WTC11 (cell line): Measurements from ENCODE around the gene PRDM5. TPM values are rescaled to one million over a fixed set of nuclear protein-coding genes. Genes with fewer than 3 reads are reported as not detected.

Experiments
- ATAC-seq: fragments of 200-7000 bp; cut with Tn5 transposase; 2 replicates; pipeline ENCODE4 v1.10.0; 2021; ENCODE audit warnings: mild to moderate bottlenecking, moderate library complexity
- CTCF ChIA-PET: fragments of 300-600 bp; sonication (Branson Sonifier 250); formaldehyde crosslinking; loops from one replicate; lab custom pipeline; 2021; ENCODE audit warnings: antibody characterized with exemption; lab: Charles Lee
- POLR2A ChIA-PET: fragments of 350-600 bp; sonication (Branson Sonifier 250); formaldehyde crosslinking; loops from one replicate; lab custom pipeline; 2021; ENCODE audit warnings: antibody characterized with exemption; lab: Charles Lee
- DNase-seq: peaks from one replicate; pipeline ENCODE4 v3.0.0; 2021; ENCODE audit warnings: low spot score
- H3K27ac Mint-ChIP-seq: 2 replicates; pipeline ENCODE4 v1.8.0; 2021; ENCODE audit warnings: mixed read lengths
- H3K27me3 Mint-ChIP-seq: 2 replicates; pipeline ENCODE4 v1.8.0; 2021; ENCODE audit warnings: low read depth, mild to moderate bottlenecking, moderate library complexity, mixed read lengths
- H3K36me3 Mint-ChIP-seq: 2 replicates; pipeline ENCODE4 v1.8.0; 2021; ENCODE audit warnings: mixed read lengths
- H3K4me1 Mint-ChIP-seq: 2 replicates; pipeline ENCODE4 v1.8.0; 2022; ENCODE audit warnings: mixed read lengths
- H3K4me3 Mint-ChIP-seq: 2 replicates; pipeline ENCODE4 v1.8.0; 2021; ENCODE audit warnings: mild to moderate bottlenecking, moderate library complexity, mixed read lengths
- H3K9me3 Mint-ChIP-seq: 2 replicates; pipeline ENCODE4 v1.8.0; 2021; ENCODE audit warnings: mixed read lengths
- ATF1 ChIP-seq: sonication (generic); formaldehyde crosslinking; IDR thresholded peaks from 2 replicates; pipeline ENCODE4 v1.8.1; 2023; ENCODE audit warnings: mild to moderate bottlenecking, moderate library complexity, missing genetic modification reagents
- FOXJ3 ChIP-seq: sonication (generic); formaldehyde crosslinking; IDR thresholded peaks from 2 replicates; pipeline ENCODE4 v1.9.0; 2021; ENCODE audit warnings: missing genetic modification reagents, mild to moderate bottlenecking, borderline replicate concordance
- GRHL2 ChIP-seq: fragments of 250-450 bp; sonication (Bioruptor Pico); IDR thresholded peaks from 2 replicates; pipeline ENCODE4 v1.8.0; 2022; ENCODE audit warnings: mild to moderate bottlenecking, moderate library complexity; ENCODE audit not compliant: insufficient replicate concordance, severe bottlenecking
- IRF2 ChIP-seq: sonication (generic); formaldehyde crosslinking; IDR thresholded peaks from 2 replicates; pipeline ENCODE4 v1.8.0; 2022; ENCODE audit warnings: low read depth, missing genetic modification reagents, borderline replicate concordance
- KAT7 ChIP-seq: sonication (generic); formaldehyde crosslinking; IDR thresholded peaks from 2 replicates; pipeline ENCODE4 v1.8.1; 2023; ENCODE audit warnings: missing genetic modification reagents, mild to moderate bottlenecking, borderline replicate concordance
- MYBL2 ChIP-seq: sonication (generic); formaldehyde crosslinking; IDR thresholded peaks from 2 replicates; pipeline ENCODE4 v1.8.1; 2023; ENCODE audit warnings: mild to moderate bottlenecking, moderate library complexity, missing genetic modification reagents
- NFATC4 ChIP-seq: fragments of 250-450 bp; sonication (Bioruptor Pico); IDR thresholded peaks from 2 replicates; pipeline ENCODE4 v1.9.0; 2021; ENCODE audit warnings: mild to moderate bottlenecking
- NR3C1 ChIP-seq: sonication (generic); formaldehyde crosslinking; conservative IDR thresholded peaks from 2 replicates; pipeline ENCODE4 v1.8.1; 2023; ENCODE audit warnings: low read depth, mild to moderate bottlenecking, missing genetic modification reagents
- RELA ChIP-seq: sonication (generic); formaldehyde crosslinking; IDR thresholded peaks from 2 replicates; pipeline ENCODE4 v1.8.1; 2022; ENCODE audit warnings: missing genetic modification reagents, mild to moderate bottlenecking, borderline replicate concordance
- RORB ChIP-seq: fragments of 250-450 bp; sonication (Bioruptor Pico); IDR thresholded peaks from 2 replicates; pipeline ENCODE4 v1.9.0; 2021; ENCODE audit warnings: mild to moderate bottlenecking
- TEAD1 ChIP-seq: sonication (generic); formaldehyde crosslinking; IDR thresholded peaks from 2 replicates; pipeline ENCODE4 v1.8.0; 2022; ENCODE audit warnings: mild to moderate bottlenecking, missing genetic modification reagents
- ZNF121 ChIP-seq: sonication (generic); formaldehyde crosslinking; IDR thresholded peaks from 2 replicates; pipeline ENCODE4 v1.8.0; 2023; ENCODE audit warnings: missing genetic modification reagents
- ZNF263 ChIP-seq: sonication (generic); formaldehyde crosslinking; IDR thresholded peaks from 2 replicates; pipeline ENCODE4 v1.8.1; 2022; ENCODE audit warnings: low read depth, mild to moderate bottlenecking, moderate library complexity, missing genetic modification reagents
- ZNF423 ChIP-seq: fragments of 250-450 bp; sonication (Bioruptor Pico); IDR thresholded peaks from 2 replicates; pipeline ENCODE4 v2.1.2; 2022; ENCODE audit warnings: mild to moderate bottlenecking, moderate library complexity
- total RNA-seq: library from RNA; stranded (reverse); gene quantifications from 3 replicates; pipeline ENCODE4 v1.2.3, GENCODE V29; 2021
- TF ChIP-seq, protein P1 (sequence below): fragments of 250-450 bp; sonication (Bioruptor Pico); IDR thresholded peaks from 2 replicates; pipeline ENCODE4 v1.9.0; 2021; ENCODE audit warnings: mild to moderate bottlenecking, borderline replicate concordance
- TF ChIP-seq, protein P2 (sequence below): sonication (generic); formaldehyde crosslinking; IDR thresholded peaks from 2 replicates; pipeline ENCODE4 v1.8.1; 2022; ENCODE audit warnings: mild to moderate bottlenecking, missing genetic modification reagents, moderate library complexity, borderline replicate concordance
- TF ChIP-seq, protein P3 (sequence below): fragments of 250-450 bp; sonication (Bioruptor Pico); IDR thresholded peaks from 2 replicates; pipeline ENCODE4 v1.9.0; 2021; ENCODE audit warnings: mild to moderate bottlenecking
- TF ChIP-seq, protein P4 (sequence below): sonication (generic); formaldehyde crosslinking; conservative IDR thresholded peaks from 2 replicates; pipeline ENCODE4 v1.8.1; 2022; ENCODE audit warnings: mild to moderate bottlenecking, missing genetic modification reagents
- TF ChIP-seq, protein P5 (sequence below): sonication (generic); formaldehyde crosslinking; IDR thresholded peaks from 2 replicates; pipeline ENCODE4 v1.8.0; 2023; ENCODE audit warnings: missing genetic modification reagents
- TF ChIP-seq, protein P6 (sequence below): sonication (generic); formaldehyde crosslinking; IDR thresholded peaks from 2 replicates; pipeline ENCODE4 v1.8.0; 2022; ENCODE audit warnings: mild to moderate bottlenecking, missing genetic modification reagents

Gene PRDM5
- total RNA-seq, 1 experiment from 2014 or later, result 47.0 TPM

DNA sequence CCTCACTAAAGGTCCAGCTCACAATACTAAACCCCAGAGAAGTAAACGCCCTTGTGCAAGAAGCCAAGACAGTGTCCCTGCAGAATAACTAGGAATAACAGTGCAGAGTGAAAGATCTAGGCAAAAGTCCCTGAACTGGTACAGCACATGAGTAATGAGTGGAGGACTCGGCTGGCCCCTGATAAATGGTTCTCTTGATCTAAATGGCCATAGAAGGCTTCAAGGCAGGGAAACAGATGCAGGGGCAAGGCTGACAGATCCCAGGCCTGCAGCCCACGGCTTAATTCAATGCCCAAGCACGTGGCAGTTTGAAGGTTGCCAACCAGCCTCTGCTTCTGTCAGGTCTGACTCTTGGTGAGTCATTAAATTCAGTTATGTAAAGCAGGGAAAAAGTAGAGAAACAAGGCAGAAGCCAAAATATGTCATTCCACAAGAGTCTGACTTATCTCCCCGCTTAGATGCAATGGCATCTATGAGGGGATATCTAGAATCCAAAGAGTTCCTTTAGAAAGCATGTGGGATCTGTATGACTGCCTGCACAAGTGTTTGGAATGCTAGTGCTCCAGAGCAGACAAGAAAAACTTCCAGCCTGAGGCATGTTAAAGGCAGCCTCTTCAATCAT lies 121.3 kb downstream of the PRDM5 start:
- H3K27me3 Mint-ChIP-seq, result no peaks in the 10 kb centered on the region
- no peak overlapping the region for H3K4me3 Mint-ChIP-seq
- peaks cover 8% of the 10 kb centered on the region for H3K36me3 Mint-ChIP-seq
- H3K27ac Mint-ChIP-seq, result no peak overlapping the region
- H3K4me1 Mint-ChIP-seq, result no peaks in the 10 kb centered on the region
- ATAC-seq (no peak), DNase-seq (no peak)
- peaks cover 2% of the 10 kb centered on the region for H3K9me3 Mint-ChIP-seq
- ChIA-PET CTCF (no interaction called here), POLR2A (no interaction called here)
- TF ChIP-seq ATF1 (no peak), MYBL2 (CRISPR knock-in tag) (no peak), RORB (CRISPR knock-in tag) (no peak), ZNF263 (CRISPR knock-in tag) (no peak), ZNF423 (CRISPR knock-in tag) (no peak), NFATC4 (CRISPR knock-in tag) (no peak), GRHL2 (CRISPR knock-in tag) (no peak), IRF2 (CRISPR knock-in tag) (no peak), FOXJ3 (CRISPR knock-in tag) (no peak), KAT7 (CRISPR knock-in tag) (no peak), ZNF121 (CRISPR knock-in tag) (no peak), TEAD1 (CRISPR knock-in tag) (no peak), RELA (CRISPR knock-in tag) (no peak), NR3C1 (CRISPR knock-in tag) (no peak)
- TF ChIP-seq, protein P1, sequence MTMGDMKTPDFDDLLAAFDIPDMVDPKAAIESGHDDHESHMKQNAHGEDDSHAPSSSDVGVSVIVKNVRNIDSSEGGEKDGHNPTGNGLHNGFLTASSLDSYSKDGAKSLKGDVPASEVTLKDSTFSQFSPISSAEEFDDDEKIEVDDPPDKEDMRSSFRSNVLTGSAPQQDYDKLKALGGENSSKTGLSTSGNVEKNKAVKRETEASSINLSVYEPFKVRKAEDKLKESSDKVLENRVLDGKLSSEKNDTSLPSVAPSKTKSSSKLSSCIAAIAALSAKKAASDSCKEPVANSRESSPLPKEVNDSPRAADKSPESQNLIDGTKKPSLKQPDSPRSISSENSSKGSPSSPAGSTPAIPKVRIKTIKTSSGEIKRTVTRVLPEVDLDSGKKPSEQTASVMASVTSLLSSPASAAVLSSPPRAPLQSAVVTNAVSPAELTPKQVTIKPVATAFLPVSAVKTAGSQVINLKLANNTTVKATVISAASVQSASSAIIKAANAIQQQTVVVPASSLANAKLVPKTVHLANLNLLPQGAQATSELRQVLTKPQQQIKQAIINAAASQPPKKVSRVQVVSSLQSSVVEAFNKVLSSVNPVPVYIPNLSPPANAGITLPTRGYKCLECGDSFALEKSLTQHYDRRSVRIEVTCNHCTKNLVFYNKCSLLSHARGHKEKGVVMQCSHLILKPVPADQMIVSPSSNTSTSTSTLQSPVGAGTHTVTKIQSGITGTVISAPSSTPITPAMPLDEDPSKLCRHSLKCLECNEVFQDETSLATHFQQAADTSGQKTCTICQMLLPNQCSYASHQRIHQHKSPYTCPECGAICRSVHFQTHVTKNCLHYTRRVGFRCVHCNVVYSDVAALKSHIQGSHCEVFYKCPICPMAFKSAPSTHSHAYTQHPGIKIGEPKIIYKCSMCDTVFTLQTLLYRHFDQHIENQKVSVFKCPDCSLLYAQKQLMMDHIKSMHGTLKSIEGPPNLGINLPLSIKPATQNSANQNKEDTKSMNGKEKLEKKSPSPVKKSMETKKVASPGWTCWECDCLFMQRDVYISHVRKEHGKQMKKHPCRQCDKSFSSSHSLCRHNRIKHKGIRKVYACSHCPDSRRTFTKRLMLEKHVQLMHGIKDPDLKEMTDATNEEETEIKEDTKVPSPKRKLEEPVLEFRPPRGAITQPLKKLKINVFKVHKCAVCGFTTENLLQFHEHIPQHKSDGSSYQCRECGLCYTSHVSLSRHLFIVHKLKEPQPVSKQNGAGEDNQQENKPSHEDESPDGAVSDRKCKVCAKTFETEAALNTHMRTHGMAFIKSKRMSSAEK (CRISPR knock-in tag), result no peak
- TF ChIP-seq, protein P2, sequence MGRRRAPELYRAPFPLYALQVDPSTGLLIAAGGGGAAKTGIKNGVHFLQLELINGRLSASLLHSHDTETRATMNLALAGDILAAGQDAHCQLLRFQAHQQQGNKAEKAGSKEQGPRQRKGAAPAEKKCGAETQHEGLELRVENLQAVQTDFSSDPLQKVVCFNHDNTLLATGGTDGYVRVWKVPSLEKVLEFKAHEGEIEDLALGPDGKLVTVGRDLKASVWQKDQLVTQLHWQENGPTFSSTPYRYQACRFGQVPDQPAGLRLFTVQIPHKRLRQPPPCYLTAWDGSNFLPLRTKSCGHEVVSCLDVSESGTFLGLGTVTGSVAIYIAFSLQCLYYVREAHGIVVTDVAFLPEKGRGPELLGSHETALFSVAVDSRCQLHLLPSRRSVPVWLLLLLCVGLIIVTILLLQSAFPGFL (CRISPR knock-in tag), result no peak
- TF ChIP-seq, protein P3, sequence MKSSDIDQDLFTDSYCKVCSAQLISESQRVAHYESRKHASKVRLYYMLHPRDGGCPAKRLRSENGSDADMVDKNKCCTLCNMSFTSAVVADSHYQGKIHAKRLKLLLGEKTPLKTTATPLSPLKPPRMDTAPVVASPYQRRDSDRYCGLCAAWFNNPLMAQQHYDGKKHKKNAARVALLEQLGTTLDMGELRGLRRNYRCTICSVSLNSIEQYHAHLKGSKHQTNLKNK (CRISPR knock-in tag), result no peak
- TF ChIP-seq, protein P4, sequence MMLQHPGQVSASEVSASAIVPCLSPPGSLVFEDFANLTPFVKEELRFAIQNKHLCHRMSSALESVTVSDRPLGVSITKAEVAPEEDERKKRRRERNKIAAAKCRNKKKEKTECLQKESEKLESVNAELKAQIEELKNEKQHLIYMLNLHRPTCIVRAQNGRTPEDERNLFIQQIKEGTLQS (CRISPR knock-in tag), result no peak
- TF ChIP-seq, protein P5, sequence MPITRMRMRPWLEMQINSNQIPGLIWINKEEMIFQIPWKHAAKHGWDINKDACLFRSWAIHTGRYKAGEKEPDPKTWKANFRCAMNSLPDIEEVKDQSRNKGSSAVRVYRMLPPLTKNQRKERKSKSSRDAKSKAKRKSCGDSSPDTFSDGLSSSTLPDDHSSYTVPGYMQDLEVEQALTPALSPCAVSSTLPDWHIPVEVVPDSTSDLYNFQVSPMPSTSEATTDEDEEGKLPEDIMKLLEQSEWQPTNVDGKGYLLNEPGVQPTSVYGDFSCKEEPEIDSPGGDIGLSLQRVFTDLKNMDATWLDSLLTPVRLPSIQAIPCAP (CRISPR knock-in tag), result no peak
- TF ChIP-seq, protein P6, sequence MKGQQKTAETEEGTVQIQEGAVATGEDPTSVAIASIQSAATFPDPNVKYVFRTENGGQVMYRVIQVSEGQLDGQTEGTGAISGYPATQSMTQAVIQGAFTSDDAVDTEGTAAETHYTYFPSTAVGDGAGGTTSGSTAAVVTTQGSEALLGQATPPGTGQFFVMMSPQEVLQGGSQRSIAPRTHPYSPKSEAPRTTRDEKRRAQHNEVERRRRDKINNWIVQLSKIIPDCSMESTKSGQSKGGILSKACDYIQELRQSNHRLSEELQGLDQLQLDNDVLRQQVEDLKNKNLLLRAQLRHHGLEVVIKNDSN (CRISPR knock-in tag), result no peak
